Prostate gland (tissue), 2 donors: ENCODE data around the gene TTC23. TPM values are rescaled to one million over a fixed set of nuclear protein-coding genes. Genes with fewer than 3 reads are reported as not detected.

Source experiments
- DNase-seq: peaks from one replicate; pipeline ENCODE4 v3.0.0-alpha.2; 2019; ENCODE audit warnings: low spot score
- H3K27ac ChIP-seq, 2 donors: fragments of 200-600 bp; sonication (generic); 2 replicates each; pipeline ENCODE4 v1.5.1; 2017 to 2019
- H3K27me3 ChIP-seq: fragments of 200-600 bp; sonication (generic); replicated peaks from 2 replicates; pipeline ENCODE4 v1.5.1; 2019; ENCODE audit not compliant: insufficient read depth
- H3K36me3 ChIP-seq, 2 donors: fragments of 200-600 bp; sonication (generic); 1 replicate in 1 of 2; 2 replicates in 1 of 2; pipeline versions ENCODE4 v1.5.1 to v1.8.1; 2017 to 2019
- H3K4me1 ChIP-seq: fragments of 200-600 bp; sonication (generic); replicated peaks from 2 replicates; pipeline ENCODE4 v1.5.1; 2019
- H3K4me3 ChIP-seq, 2 donors: fragments of 200-600 bp; sonication (generic); 2 replicates each; pipeline ENCODE4 v1.5.1; 2017 to 2019
- H3K9me3 ChIP-seq: fragments of 200-600 bp; sonication (generic); 2 replicates; pipeline ENCODE4 v1.5.1; 2017
- POLR2A ChIP-seq: fragments of 450-650 bp; IDR thresholded peaks from one replicate; pipeline ENCODE4 v1.6.1; 2016; ENCODE audit warnings: antibody characterized with exemption, mild to moderate bottlenecking
- POLR2AphosphoS5 ChIP-seq: sonication (generic); formaldehyde crosslinking; IDR thresholded peaks from one replicate; pipeline ENCODE4 v1.6.1; 2017; ENCODE audit warnings: antibody characterized with exemption
- WGBS: methylation state at CpG from one replicate; pipeline ENCODE4 v1.1.5; 2018; 5-methylcytosine and 5-hydroxymethylcytosine counted together
- intact Hi-C: fragments of 100-400 bp; cut with DNase I; formaldehyde crosslinking; loops from one replicate; pipeline ENCODE4 v1.14.2; 2022
- total RNA-seq, 2 donors: library from RNA; depleted of rRNA; stranded (reverse); fragments of >200 nt; gene quantifications; one replicate each; pipeline ENCODE4 v1.1.0, GENCODE V29; 2016
- TF ChIP-seq, protein P1 (sequence below), 4 experiments: fragments of 200-600 bp in 2 of 4; fragments of 450-650 bp in 2 of 4; sonication (generic) in 2 of 4; IDR thresholded peaks; 1 replicate in 3 of 4; 2 replicates in 1 of 4; pipeline ENCODE4 v1.5.1; 2016 to 2019; ENCODE audit warnings: antibody characterized with exemption in 4 of 4, mild to moderate bottlenecking in 2 of 4, moderate library complexity in 2 of 4

The TTC23 gene
- total RNA-seq, 2 donors from 2014 or later: 18.1 to 39.5 TPM

DNA sequence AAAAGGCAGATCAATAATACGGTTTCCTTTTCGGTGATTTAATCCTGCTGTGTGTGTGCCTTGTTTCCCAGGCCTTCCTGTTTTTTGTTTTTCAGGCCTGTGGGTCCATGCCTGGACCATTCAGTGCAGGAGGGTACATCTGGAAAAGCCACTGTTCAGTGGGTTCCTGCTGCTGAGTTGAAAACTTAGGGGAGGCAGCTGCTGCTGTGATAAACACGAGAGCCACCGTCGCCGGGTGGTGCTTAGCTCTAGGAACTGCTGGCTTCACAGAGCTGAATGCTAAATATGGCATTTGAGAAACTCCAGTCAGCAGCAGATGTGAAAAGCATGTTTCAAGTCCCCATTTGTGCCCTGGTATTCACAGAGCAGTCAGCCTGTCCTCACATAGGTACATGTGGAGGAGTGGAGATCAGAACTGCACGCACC, 100.5 kb downstream of the TTC23 start:
- Histone ChIP-seq H3K27ac (peak overlapping the region; percentile 37 to 39), H3K36me3 (no peaks in the 10 kb centered on the region), H3K9me3 (no peaks in the 10 kb centered on the region), H3K27me3 (no peaks in the 10 kb centered on the region), H3K4me3 (no peak overlapping the region), H3K4me1 (peaks cover 1% of the 10 kb centered on the region)
- intact Hi-C loops: no loop called here
- DNase-seq: no peak
- WGBS: 67% methylated on average over 7 of the region's 7 CpGs
- no peak for TF ChIP-seq POLR2A
- TF ChIP-seq, protein P1, sequence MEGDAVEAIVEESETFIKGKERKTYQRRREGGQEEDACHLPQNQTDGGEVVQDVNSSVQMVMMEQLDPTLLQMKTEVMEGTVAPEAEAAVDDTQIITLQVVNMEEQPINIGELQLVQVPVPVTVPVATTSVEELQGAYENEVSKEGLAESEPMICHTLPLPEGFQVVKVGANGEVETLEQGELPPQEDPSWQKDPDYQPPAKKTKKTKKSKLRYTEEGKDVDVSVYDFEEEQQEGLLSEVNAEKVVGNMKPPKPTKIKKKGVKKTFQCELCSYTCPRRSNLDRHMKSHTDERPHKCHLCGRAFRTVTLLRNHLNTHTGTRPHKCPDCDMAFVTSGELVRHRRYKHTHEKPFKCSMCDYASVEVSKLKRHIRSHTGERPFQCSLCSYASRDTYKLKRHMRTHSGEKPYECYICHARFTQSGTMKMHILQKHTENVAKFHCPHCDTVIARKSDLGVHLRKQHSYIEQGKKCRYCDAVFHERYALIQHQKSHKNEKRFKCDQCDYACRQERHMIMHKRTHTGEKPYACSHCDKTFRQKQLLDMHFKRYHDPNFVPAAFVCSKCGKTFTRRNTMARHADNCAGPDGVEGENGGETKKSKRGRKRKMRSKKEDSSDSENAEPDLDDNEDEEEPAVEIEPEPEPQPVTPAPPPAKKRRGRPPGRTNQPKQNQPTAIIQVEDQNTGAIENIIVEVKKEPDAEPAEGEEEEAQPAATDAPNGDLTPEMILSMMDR (IDR thresholded peaks at IDR 0.05): no peak
- no peak for TF ChIP-seq POLR2AphosphoS5

DNA sequence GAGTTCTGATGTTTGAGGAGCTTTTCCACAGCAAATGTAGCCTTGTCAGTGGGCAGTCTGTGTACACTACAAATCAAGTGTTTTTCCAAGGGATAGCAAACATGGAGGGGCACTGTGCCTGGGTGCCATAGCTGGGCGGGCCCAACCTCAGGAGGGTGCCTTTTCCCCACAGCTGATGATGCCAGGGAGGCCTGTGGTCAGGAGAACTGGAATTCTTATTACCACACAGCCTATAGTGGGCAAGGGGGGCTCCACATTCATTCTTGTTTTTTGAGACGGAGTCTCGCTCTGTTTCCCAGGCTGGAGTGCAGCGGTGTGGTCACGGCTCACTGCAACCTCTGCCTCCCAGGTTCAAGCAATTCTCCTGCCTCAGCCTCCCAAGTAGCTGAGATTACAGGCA, 102.7 kb downstream of the TTC23 start:
- Histone ChIP-seq H3K4me3 (no peak overlapping the region), H3K27ac (peak overlapping the region; percentile 6 to 35), H3K9me3 (no peaks in the 10 kb centered on the region), H3K36me3 (no peaks in the 10 kb centered on the region), H3K4me1 (peaks cover 4% of the 10 kb centered on the region), H3K27me3 (no peaks in the 10 kb centered on the region)
- intact Hi-C loops: no loop called here
- DNase-seq: no peak
- 89% methylated on average over 5 of the region's 5 CpGs for WGBS
- no peak for TF ChIP-seq POLR2AphosphoS5
- no peak for TF ChIP-seq POLR2A
- TF ChIP-seq, protein P1 (IDR thresholded peaks at IDR 0.05): no peak

DNA sequence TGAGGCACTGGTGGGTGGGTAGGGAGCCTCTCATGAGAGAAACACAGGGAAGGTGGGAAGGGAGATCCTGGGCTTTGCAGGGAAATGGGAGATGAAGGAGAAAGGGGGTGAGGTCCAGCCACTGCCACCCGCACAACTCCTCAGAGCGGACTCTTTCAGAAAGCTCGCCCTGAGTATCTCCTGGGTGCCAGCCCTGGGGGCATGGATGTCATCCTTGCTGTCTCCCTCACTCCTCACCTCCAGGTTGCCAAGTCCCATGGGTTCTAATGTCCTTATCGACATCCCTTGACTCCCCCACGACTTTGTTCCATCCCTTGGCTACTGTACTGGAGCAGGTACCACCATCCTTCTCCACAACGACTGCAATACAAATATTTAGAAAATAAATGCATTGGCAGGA, 103.6 kb downstream of the TTC23 start:
- WGBS: 80% methylated on average over 6 of the region's 6 CpGs
- intact Hi-C loops: no loop called here
- Histone ChIP-seq H3K36me3 (no peaks in the 10 kb centered on the region), H3K27me3 (no peaks in the 10 kb centered on the region), H3K27ac (peak overlapping the region; percentile 6 to 35), H3K4me1 (peaks cover 4% of the 10 kb centered on the region), H3K4me3 (no peak overlapping the region), H3K9me3 (no peaks in the 10 kb centered on the region)
- no peak for DNase-seq
- no peak for TF ChIP-seq POLR2A
- no peak for TF ChIP-seq POLR2AphosphoS5
- TF ChIP-seq, protein P1 (IDR thresholded peaks at IDR 0.05): no peak

DNA sequence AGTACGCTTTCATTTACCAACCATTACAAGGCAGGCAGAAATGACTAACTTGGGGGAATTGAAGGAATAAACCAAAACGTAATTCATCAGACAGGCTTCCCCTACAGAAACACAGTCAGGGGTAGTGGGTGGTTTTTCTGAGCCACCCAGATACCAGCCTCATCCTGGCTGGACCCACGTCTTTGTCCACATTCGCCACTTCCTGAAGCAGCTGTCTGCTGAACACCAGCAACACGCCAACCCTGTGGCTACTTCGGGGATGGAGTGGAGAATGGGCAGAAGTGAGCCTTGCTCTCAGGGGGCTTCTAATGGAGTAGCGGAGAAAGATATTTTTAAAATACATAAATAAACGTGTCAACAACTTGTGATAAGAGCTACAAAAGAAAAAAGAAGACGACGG, 104.4 kb downstream of the TTC23 start:
- Histone ChIP-seq H3K4me3 (no peak overlapping the region), H3K27ac (peak overlapping the region; percentile 1 to 35), H3K4me1 (peaks cover 4% of the 10 kb centered on the region), H3K36me3 (no peaks in the 10 kb centered on the region), H3K27me3 (no peaks in the 10 kb centered on the region), H3K9me3 (no peaks in the 10 kb centered on the region)
- no peak for DNase-seq
- TF ChIP-seq POLR2A (no peak), POLR2AphosphoS5 (no peak)
- TF ChIP-seq, protein P1 (IDR thresholded peaks at IDR 0.05): no peak
- 91% methylated on average over 10 of the region's 10 CpGs for WGBS
- intact Hi-C loops: no loop called here

DNA sequence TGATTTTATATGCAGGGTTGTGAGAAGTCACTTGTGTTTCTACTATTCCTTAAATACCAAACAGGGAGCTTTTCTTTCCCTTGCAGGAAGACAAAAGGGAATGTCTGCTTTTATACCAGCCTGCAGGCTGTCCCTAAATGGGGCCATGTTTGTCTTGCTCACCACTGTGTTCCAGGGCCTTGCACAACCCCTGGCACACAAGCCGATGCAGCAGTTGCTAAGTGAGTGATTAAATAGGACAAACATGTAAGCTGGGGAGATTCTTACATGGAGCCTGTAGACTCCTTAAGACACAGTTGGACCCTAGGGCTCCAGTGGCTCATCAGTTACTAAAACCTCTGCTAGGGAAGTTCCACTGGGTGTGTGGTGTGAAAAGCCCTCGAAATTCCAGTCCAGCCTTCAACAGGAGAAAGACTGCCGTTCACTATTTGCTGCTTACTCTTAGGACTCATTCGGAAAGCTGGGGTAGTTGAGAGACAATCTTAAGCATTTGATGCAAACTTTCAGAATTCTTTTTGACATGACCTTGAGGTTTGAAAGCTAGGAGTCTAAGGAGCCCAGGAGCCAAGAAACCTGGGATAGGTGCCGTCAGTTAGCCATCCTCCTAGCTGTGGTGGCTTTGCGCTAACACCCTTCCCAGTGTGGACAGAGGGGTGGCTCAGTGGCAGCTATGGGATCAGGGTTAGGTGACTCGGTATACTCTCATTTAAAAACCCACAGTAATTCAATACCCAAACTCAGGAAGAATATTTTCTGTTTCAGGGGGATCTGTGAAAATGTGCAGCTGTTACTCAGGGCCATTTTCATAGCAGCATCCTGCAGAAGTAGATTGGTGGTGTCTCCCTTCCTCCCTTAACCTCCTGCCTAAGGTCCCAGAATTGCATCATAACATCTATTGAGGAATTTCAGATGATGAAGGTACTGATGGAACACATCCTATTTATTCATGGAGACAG, 105.4 kb downstream of the TTC23 start:
- Histone ChIP-seq H3K4me3 (no peak overlapping the region), H3K4me1 (peaks cover 4% of the 10 kb centered on the region), H3K27me3 (no peaks in the 10 kb centered on the region), H3K36me3 (no peaks in the 10 kb centered on the region), H3K9me3 (no peaks in the 10 kb centered on the region), H3K27ac (peak overlapping the region; percentile 60 to 64)
- WGBS: 69% methylated on average over 7 of the region's 7 CpGs
- peak; percentile 38 for TF ChIP-seq POLR2AphosphoS5
- TF ChIP-seq POLR2A: no peak
- TF ChIP-seq, protein P1 (IDR thresholded peaks at IDR 0.05): no peak
- DNase-seq: peak; percentile 62
- intact Hi-C loops: no loop called here
